ENCODE measurements around the gene CATSPERD.

The CATSPERD gene

GRCh38 chr19:5827342-5827890, 107.0 kb downstream of the CATSPERD start:
- DNase-seq (ENCODE audit: low read depth) = no peak

DNA sequence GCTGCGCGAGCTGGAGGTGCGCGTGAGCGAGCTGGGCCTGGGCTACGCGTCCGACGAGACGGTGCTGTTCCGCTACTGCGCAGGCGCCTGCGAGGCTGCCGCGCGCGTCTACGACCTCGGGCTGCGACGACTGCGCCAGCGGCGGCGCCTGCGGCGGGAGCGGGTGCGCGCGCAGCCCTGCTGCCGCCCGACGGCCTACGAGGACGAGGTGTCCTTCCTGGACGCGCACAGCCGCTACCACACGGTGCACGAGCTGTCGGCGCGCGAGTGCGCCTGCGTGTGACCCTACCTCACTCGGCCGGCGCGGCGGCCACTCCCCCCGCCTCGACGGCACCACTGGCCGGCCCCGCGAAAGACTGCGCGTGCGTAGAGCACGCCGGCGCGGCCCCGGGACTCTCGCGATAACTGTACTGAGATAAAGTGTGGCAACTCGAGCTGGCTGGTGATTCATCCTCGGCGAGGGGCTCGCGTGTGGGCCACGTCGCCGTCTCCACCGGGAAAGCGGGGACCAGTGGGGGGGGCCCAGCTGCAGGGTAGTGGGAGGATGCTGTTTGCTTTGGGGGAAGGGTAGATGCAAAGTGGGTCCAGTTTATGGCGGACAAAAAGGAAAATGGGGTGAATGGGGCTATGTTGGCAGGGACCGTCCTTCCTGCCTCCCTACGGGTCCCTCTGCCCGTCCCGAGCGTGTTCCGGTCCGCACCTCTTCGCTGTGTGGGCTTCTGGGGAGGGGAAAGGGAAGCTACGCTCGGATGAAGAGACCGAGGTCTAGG, 107.6 kb downstream of the CATSPERD start:
- peak; percentile 90 for DNase-seq (ENCODE audit: low read depth)
